ENCODE data around the gene VSTM2L. TPM values are rescaled to one million over a fixed set of nuclear protein-coding genes. Genes with fewer than 3 reads are reported as not detected.

VSTM2L gene
- total and polyA plus RNA-seq, 2 of the 4 experiments (the other 2 are of a cell fraction) = 0.18 to 0.19 TPM

DNA sequence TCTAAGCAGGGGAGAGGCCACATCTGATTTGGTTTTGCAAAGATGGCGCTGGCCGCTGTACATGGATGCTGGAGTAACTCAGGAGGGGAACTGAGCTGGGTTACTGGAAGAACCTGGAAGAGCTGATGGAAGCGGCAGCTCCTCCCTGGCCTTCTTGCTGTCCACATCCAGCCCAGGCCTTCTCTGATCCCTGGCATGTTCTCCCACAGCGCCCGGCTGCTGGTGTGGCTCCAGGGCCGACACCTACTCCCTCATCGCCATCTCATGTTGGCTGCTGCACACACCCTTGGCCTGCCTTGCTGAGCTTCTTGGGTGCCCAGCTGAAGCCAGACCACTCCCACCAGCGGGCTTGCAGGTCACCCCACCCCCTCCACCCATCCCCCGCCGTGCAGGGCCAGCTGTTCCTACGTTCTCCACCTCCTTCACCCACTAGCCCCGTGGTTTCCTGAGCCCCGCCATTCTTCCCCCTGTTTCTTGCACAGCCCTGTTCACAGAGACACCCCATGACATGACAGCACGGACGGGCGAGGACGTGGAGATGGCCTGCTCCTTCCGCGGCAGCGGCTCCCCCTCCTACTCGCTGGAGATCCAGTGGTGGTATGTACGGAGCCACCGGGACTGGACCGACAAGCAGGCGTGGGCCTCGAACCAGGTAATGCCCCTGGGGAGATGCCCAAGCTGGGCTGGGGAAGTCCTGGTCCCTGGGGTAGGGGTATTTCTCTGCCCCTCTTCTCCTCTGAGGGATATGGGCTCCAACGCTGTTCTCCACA lies 28.4 kb downstream of the VSTM2L start:
- in situ Hi-C loops (cut with MboI; ENCODE audit: low sequenced_read_pairs) (no loop called here), intact Hi-C loops (cut with micrococcal nuclease) (no loop called here), dilution Hi-C loops (cut with HindIII; ENCODE audit: low sequenced_read_pairs, unreplicated experiment) (no loop called here)
- Histone ChIP-seq H2AFZ (replicated peaks; ENCODE audit: low read length, poor library complexity) (no peak overlapping the region), H3K36me3 (ENCODE audit: control insufficient read depth, insufficient read depth, low read length) (no peaks in the 10 kb centered on the region), H4K91ac (ENCODE audit: insufficient read depth, low read depth, low read length) (no peak overlapping the region), H3K23ac (ENCODE audit: low read depth, low read length) (no peak overlapping the region), H3K14ac (replicated peaks; ENCODE audit: low read depth, low read length) (no peak overlapping the region), H3K9ac (ENCODE audit: low read depth, low read length) (no peak overlapping the region), H2AK9ac (replicated peaks; ENCODE audit: low read depth, low read length, poor library complexity) (no peak overlapping the region), H4K20me1 (ENCODE audit: insufficient read depth, low read length) (no peaks in the 10 kb centered on the region), H2BK15ac (ENCODE audit: low read depth, low read length) (no peak overlapping the region), H2BK20ac (ENCODE audit: low read depth, low read length) (no peak overlapping the region), H3K4me2 (ENCODE audit: low read depth, low read length) (no peak overlapping the region), H4K5ac (ENCODE audit: low read depth, low read length) (no peak overlapping the region), H3K4me3 (ENCODE audit: insufficient read depth, low read depth, low read length) (no peak overlapping the region), H3K18ac (ENCODE audit: low read depth, low read length) (no peak overlapping the region), H3K27me3 (ENCODE audit: control insufficient read depth, insufficient read depth, low read length) (peaks cover 53% of the 10 kb centered on the region), H3K9me3 (ENCODE audit: control insufficient read depth, insufficient read depth, low read length) (no peaks in the 10 kb centered on the region), H3K9me1 (ENCODE audit: insufficient read depth, low read length) (no peaks in the 10 kb centered on the region), H3K56ac (ENCODE audit: extremely low read depth, insufficient read depth, low read length) (no peak overlapping the region), H4K8ac (ENCODE audit: low read depth in 2 of 2, low read length in 2 of 2) (no peak overlapping the region), H2BK5ac (ENCODE audit: low read depth, low read length, poor library complexity, severe bottlenecking) (no peak overlapping the region), H2AK5ac (ENCODE audit: low read depth, low read length) (no peak overlapping the region), H2BK120ac (ENCODE audit: low read depth, low read length) (no peak overlapping the region), H3K4ac (ENCODE audit: low read depth, low read length) (no peak overlapping the region), H3K79me1 (ENCODE audit: low read depth in 1 of 2, low read length in 2 of 2) (no peaks in the 10 kb centered on the region), H3K4me1 (ENCODE audit: control insufficient read depth, insufficient read depth, low read length) (no peaks in the 10 kb centered on the region), H3K27ac (ENCODE audit: insufficient read depth, low read length) (no peak overlapping the region)
- DNase-seq (no peak), ATAC-seq (ENCODE audit: low read depth) (no peak)
- no TSS peak for BruUV-seq (replicated peaks)
- POLR2A ChIA-PET (ENCODE audit: unreplicated experiment) = no interaction called here
- CTCF ChIA-PET = no interaction called here
- no peak for TF ChIP-seq FOS (IDR thresholded peaks at IDR 0.05; ENCODE audit: low read depth, low read length)
- no peak for TF ChIP-seq BHLHE40 (IDR thresholded peaks at IDR 0.05; ENCODE audit: low read depth, low read length)
- TF ChIP-seq, protein P1, sequence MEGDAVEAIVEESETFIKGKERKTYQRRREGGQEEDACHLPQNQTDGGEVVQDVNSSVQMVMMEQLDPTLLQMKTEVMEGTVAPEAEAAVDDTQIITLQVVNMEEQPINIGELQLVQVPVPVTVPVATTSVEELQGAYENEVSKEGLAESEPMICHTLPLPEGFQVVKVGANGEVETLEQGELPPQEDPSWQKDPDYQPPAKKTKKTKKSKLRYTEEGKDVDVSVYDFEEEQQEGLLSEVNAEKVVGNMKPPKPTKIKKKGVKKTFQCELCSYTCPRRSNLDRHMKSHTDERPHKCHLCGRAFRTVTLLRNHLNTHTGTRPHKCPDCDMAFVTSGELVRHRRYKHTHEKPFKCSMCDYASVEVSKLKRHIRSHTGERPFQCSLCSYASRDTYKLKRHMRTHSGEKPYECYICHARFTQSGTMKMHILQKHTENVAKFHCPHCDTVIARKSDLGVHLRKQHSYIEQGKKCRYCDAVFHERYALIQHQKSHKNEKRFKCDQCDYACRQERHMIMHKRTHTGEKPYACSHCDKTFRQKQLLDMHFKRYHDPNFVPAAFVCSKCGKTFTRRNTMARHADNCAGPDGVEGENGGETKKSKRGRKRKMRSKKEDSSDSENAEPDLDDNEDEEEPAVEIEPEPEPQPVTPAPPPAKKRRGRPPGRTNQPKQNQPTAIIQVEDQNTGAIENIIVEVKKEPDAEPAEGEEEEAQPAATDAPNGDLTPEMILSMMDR (conservative IDR thresholded peaks at IDR 0.05; ENCODE audit: low read depth, low read length) = no peak
- TF ChIP-seq, protein P2, sequence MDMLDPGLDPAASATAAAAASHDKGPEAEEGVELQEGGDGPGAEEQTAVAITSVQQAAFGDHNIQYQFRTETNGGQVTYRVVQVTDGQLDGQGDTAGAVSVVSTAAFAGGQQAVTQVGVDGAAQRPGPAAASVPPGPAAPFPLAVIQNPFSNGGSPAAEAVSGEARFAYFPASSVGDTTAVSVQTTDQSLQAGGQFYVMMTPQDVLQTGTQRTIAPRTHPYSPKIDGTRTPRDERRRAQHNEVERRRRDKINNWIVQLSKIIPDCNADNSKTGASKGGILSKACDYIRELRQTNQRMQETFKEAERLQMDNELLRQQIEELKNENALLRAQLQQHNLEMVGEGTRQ (IDR thresholded peaks at IDR 0.05; ENCODE audit: low read depth, low read length) = no peak
- no peak for TF ChIP-seq MAZ (IDR thresholded peaks at IDR 0.05; ENCODE audit: borderline replicate concordance, low read depth, low read length)
- no peak for TF ChIP-seq RCOR1 (IDR thresholded peaks at IDR 0.05; ENCODE audit: insufficient replicate concordance, low read length)
- 85% methylated on average over 4 of the region's 27 CpGs; no CpG with 5 or more reads in 1 of the 2 experiments for WGBS, 2 experiments (ENCODE audit: extremely low coverage in 2 of 2, insufficient read length in 1 of 2)
